ENCODE data around the gene DAZAP1.

DAZAP1 gene

GRCh38 chr19:1407528-1408299, at the start of gene DAZAP1:
DAZAP1 (plus strand) TSS chr19:1407586; CDS start chr19:1407774, 188 bp downstream.
- DNase-seq = no peak

- no peak for DNase-seq
These were observed 47.1 kb upstream of the DAZAP1 start for GRCh38 chr19:1360126-1360817.

GRCh38 chr19:1360818-1361461, 46.4 kb upstream of the DAZAP1 start:
- no peak for DNase-seq

- DNase-seq = no peak
These were observed 45.6 kb upstream of the DAZAP1 start for GRCh38 chr19:1361601-1362386.

GRCh38 chr19:1362387-1363257, 44.8 kb upstream of the DAZAP1 start:
- DNase-seq = no peak

GRCh38 chr19:1363599-1363998, 43.8 kb upstream of the DAZAP1 start:
- DNase-seq = no peak

- no peak for DNase-seq
These were observed 43.2 kb upstream of the DAZAP1 start for GRCh38 chr19:1364070-1364704.

- no peak for DNase-seq
These were observed 41.8 kb upstream of the DAZAP1 start for GRCh38 chr19:1365319-1366269.

- DNase-seq = no peak
These were observed 41.1 kb upstream of the DAZAP1 start for GRCh38 chr19:1366296-1366695.

- no peak for DNase-seq
These were observed 40.2 kb upstream of the DAZAP1 start for GRCh38 chr19:1366899-1367870.

- no peak for DNase-seq
These were observed 38.1 kb upstream of the DAZAP1 start for GRCh38 chr19:1369214-1369805.

- no peak for DNase-seq
These were observed 36.6 kb upstream of the DAZAP1 start for GRCh38 chr19:1370579-1371361.

GRCh38 chr19:1373042-1373533, 34.3 kb upstream of the DAZAP1 start:
- no peak for DNase-seq

- no peak for DNase-seq
These were observed 33.7 kb upstream of the DAZAP1 start for GRCh38 chr19:1373534-1374249.

GRCh38 chr19:1374250-1374577, 33.2 kb upstream of the DAZAP1 start:
- DNase-seq = no peak

GRCh38 chr19:1376415-1376805, 31.0 kb upstream of the DAZAP1 start:
- no peak for DNase-seq

All from RPMI8226 (cell line).